NCI-H1048 (cell line): ENCODE data around the gene SLIT2.

ENCODE experiments used
- DNase-seq: peaks from one replicate; lab custom pipeline; 2025; lab: John Stamatoyannopoulos, UW

SLIT2 gene

GRCh38 chr4:20251796-20252655, at the start of gene SLIT2:
SLIT2 (plus strand) TSS chr4:20251905; CDS start chr4:20253816, 1,911 bp downstream.
- DNase-seq, result peak; percentile 49

GRCh38 chr4:20203508-20203907, 48.2 kb upstream of the SLIT2 start:
- no peak for DNase-seq

GRCh38 chr4:20217521-20217920, 34.2 kb upstream of the SLIT2 start:
- no peak for DNase-seq

GRCh38 chr4:20217951-20218350, 33.8 kb upstream of the SLIT2 start:
- no peak for DNase-seq

GRCh38 chr4:20219521-20219920, 32.2 kb upstream of the SLIT2 start:
- DNase-seq, result no peak

- DNase-seq, result no peak
These were observed 13.7 kb upstream of the SLIT2 start for GRCh38 chr4:20237894-20238537.

GRCh38 chr4:20248155-20248558, 3.5 kb upstream of the SLIT2 start:
- peak; percentile 45 for DNase-seq

GRCh38 chr4:20249333-20249732, 2.4 kb upstream of the SLIT2 start:
- no peak for DNase-seq

- no peak for DNase-seq
These were observed 492 bp upstream of the SLIT2 start for GRCh38 chr4:20251031-20251795.

- DNase-seq, result no peak
These were observed 1.1 kb downstream of the SLIT2 start for GRCh38 chr4:20252656-20253282.

GRCh38 chr4:20253283-20253734, 1.6 kb downstream of the SLIT2 start:
- DNase-seq, result no peak

GRCh38 chr4:20253735-20254409, 2.2 kb downstream of the SLIT2 start:
- DNase-seq, result no peak

GRCh38 chr4:20254511-20255250, 3.0 kb downstream of the SLIT2 start:
- DNase-seq, result no peak

- DNase-seq, result no peak
These were observed 3.5 kb downstream of the SLIT2 start for GRCh38 chr4:20255251-20255586.

GRCh38 chr4:20255823-20256222, 4.1 kb downstream of the SLIT2 start:
- DNase-seq, result no peak

- DNase-seq, result no peak
These were observed 4.7 kb downstream of the SLIT2 start for GRCh38 chr4:20256381-20256881.

GRCh38 chr4:20259707-20260106, 8.0 kb downstream of the SLIT2 start:
- DNase-seq, result no peak

- no peak for DNase-seq
These were observed 9.1 kb downstream of the SLIT2 start for GRCh38 chr4:20260821-20261220.

GRCh38 chr4:20262221-20262620, 10.5 kb downstream of the SLIT2 start:
- DNase-seq, result no peak

GRCh38 chr4:20264688-20265087, 13.0 kb downstream of the SLIT2 start:
- DNase-seq, result no peak

GRCh38 chr4:20265726-20266125, 14.0 kb downstream of the SLIT2 start:
- DNase-seq, result no peak
